ENCODE measurements around the gene ZNF217. TPM values are rescaled to one million over a fixed set of nuclear protein-coding genes. Genes with fewer than 3 reads are reported as not detected.
"Not testable (repeated sequence)": the region's sequence is repeated elsewhere in the genome, so short reads cannot be mapped to it uniquely, and the experiment has no call there.

The ZNF217 gene
- total RNA-seq, 2 donors from 2014 or later: 17.4 to 27.7 TPM

GRCh38 chr20:53609491-53610445 is 16.1 kb upstream of the ZNF217 start:
- peaks cover 9% of the 10 kb centered on the region for H3K4me1 ChIP-seq
- intact Hi-C loops (cut with DNase I): no loop called here
- peak overlapping the region in 1 of 4 donors; percentile 66 for H3K27ac ChIP-seq
- no peaks in the 10 kb centered on the region for H3K36me3 ChIP-seq (replicated peaks in 1 of 2; ENCODE audit: insufficient read depth in 1 of 2, low read depth in 2 of 2)
- DNase-seq (peak in 1 of 4 donors; percentile 46), ATAC-seq (no peak)
- no peaks in the 10 kb centered on the region for H3K27me3 ChIP-seq
- H3K9me3 ChIP-seq: no peaks in the 10 kb centered on the region
- no peak for TF ChIP-seq CTCF (IDR thresholded peaks at IDR 0.05)
- no peak for TF ChIP-seq POLR2A (IDR thresholded peaks at IDR 0.05)
- no peak overlapping the region for H3K4me3 ChIP-seq
- 62 to 80% methylated on average over 15 of the region's 15 CpGs for WGBS, 2 donors

GRCh38 chr20:53608456-53609452 is 15.1 kb upstream of the ZNF217 start:
- H3K27ac ChIP-seq: peak overlapping the region in 1 of 4 donors; percentile 66

GRCh38 chr20:53608071-53608455 is 14.4 kb upstream of the ZNF217 start:
- WGBS, 2 donors: 92 to 96% methylated on average over 22 to 23 of the region's 23 CpGs
- TF ChIP-seq CTCF (IDR thresholded peaks at IDR 0.05) (no peak), POLR2A (IDR thresholded peaks at IDR 0.05) (no peak)
- Histone ChIP-seq H3K4me1 (peaks cover 9% of the 10 kb centered on the region), H3K4me3 (no peak overlapping the region), H3K36me3 (replicated peaks in 1 of 2; ENCODE audit: insufficient read depth in 1 of 2, low read depth in 2 of 2) (no peaks in the 10 kb centered on the region), H3K27ac (peak overlapping the region in 1 of 4 donors; percentile 66), H3K9me3 (no peaks in the 10 kb centered on the region), H3K27me3 (no peaks in the 10 kb centered on the region)
- ATAC-seq (no peak), DNase-seq (no peak)
- intact Hi-C loops (cut with DNase I): no loop called here

More at GRCh38 chr20:53608456-53609452, 15.1 kb upstream of the ZNF217 start:
- intact Hi-C loops (cut with DNase I): no loop called here
- WGBS, 2 donors: 85 to 88% methylated on average over 30 to 34 of the region's 35 CpGs
- Histone ChIP-seq H3K4me1 (peaks cover 9% of the 10 kb centered on the region), H3K36me3 (replicated peaks in 1 of 2; ENCODE audit: insufficient read depth in 1 of 2, low read depth in 2 of 2) (no peaks in the 10 kb centered on the region), H3K4me3 (no peak overlapping the region), H3K27me3 (no peaks in the 10 kb centered on the region), H3K9me3 (no peaks in the 10 kb centered on the region)
- no peak for TF ChIP-seq POLR2A (IDR thresholded peaks at IDR 0.05)
- TF ChIP-seq CTCF (IDR thresholded peaks at IDR 0.05): no peak
- DNase-seq (peak in 1 of 4 donors; percentile 31), ATAC-seq (no peak)

GRCh38 chr20:53606364-53606985 is 12.8 kb upstream of the ZNF217 start:
- TF ChIP-seq CTCF (IDR thresholded peaks at IDR 0.05) (no peak), POLR2A (IDR thresholded peaks at IDR 0.05) (no peak)
- no peak overlapping the region for H3K4me3 ChIP-seq
- WGBS, 2 donors: 93% methylated on average over 6 to 8 of the region's 8 CpGs
- H3K36me3 ChIP-seq (replicated peaks in 1 of 2; ENCODE audit: insufficient read depth in 1 of 2, low read depth in 2 of 2): no peaks in the 10 kb centered on the region
- DNase-seq (peak in 1 of 4 donors; percentile 50), ATAC-seq (peak; percentile 76)
- H3K27me3 ChIP-seq: no peaks in the 10 kb centered on the region
- H3K9me3 ChIP-seq: no peaks in the 10 kb centered on the region
- peaks cover 9% of the 10 kb centered on the region for H3K4me1 ChIP-seq
- intact Hi-C loops (cut with DNase I): no loop called here
- H3K27ac ChIP-seq: no peak overlapping the region

GRCh38 chr20:53605401-53605800 is 11.8 kb upstream of the ZNF217 start:
- H3K9me3 ChIP-seq; H3K4me1 ChIP-seq; ATAC-seq; H3K27ac ChIP-seq; H3K27me3 ChIP-seq; H3K36me3 ChIP-seq (replicated peaks in 1 of 2; ENCODE audit: insufficient read depth in 1 of 2, low read depth in 2 of 2); H3K4me3 ChIP-seq; intact Hi-C loops (cut with DNase I); DNase-seq: not testable (repeated sequence)
- WGBS, 2 donors: 95 to 96% methylated on average over 5 of the region's 5 CpGs

GRCh38 chr20:53604846-53605245 is 11.2 kb upstream of the ZNF217 start:
- H3K9me3 ChIP-seq; ATAC-seq; H3K36me3 ChIP-seq (replicated peaks in 1 of 2; ENCODE audit: insufficient read depth in 1 of 2, low read depth in 2 of 2); H3K4me3 ChIP-seq; H3K27me3 ChIP-seq; H3K27ac ChIP-seq; intact Hi-C loops (cut with DNase I); DNase-seq; H3K4me1 ChIP-seq: not testable (repeated sequence)
- WGBS, 2 donors: 94% methylated on average over 5 of the region's 5 CpGs; no CpG with 5 or more reads in 1 of the 2 donors

Measured in body of pancreas (tissue), 4 donors.